ENCODE data around the gene GCNT2.
"Not testable (repeated sequence)": the region's sequence is repeated elsewhere in the genome, so short reads cannot be mapped to it uniquely, and the experiment has no call there.

The GCNT2 gene

DNA sequence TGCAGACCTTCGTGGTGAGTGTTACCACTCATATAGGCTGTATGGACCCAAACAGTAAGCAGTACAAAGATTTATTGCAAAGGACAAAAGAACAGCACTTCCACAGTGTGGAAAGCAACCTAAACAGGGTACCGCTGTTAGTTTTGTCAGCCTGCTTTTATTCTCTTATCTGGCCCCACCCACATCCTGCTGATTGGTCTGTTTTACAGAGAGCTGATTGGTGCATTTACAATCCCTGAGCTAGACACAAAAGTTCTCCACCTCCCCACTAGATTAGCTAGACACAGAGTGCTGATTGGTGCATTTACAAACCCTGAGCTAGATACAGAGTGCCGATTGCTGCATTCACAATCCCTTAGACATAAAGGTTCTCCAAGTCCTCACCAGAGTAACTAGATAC lies 95.1 kb downstream of the GCNT2 start:
- not testable (repeated sequence) for H3K36me3 ChIP-seq (ENCODE audit: control insufficient read depth in 1 of 2, insufficient read depth in 2 of 2, low read length in 2 of 2); H3K27me3 ChIP-seq (ENCODE audit: control insufficient read depth in 1 of 2, insufficient read depth in 2 of 2, low read length in 2 of 2); H3K27ac ChIP-seq (ENCODE audit: low read depth, low read length); H3K4me3 ChIP-seq (ENCODE audit: low read depth in 1 of 2, low read length in 2 of 2); H3K4me1 ChIP-seq (ENCODE audit: control insufficient read depth in 1 of 2, insufficient read depth in 2 of 2, low read length in 2 of 2); H3K9ac ChIP-seq (ENCODE audit: low read depth in 1 of 2, low read length in 2 of 2); H3K9me3 ChIP-seq (ENCODE audit: control insufficient read depth in 1 of 2, low read length in 2 of 2)

DNA sequence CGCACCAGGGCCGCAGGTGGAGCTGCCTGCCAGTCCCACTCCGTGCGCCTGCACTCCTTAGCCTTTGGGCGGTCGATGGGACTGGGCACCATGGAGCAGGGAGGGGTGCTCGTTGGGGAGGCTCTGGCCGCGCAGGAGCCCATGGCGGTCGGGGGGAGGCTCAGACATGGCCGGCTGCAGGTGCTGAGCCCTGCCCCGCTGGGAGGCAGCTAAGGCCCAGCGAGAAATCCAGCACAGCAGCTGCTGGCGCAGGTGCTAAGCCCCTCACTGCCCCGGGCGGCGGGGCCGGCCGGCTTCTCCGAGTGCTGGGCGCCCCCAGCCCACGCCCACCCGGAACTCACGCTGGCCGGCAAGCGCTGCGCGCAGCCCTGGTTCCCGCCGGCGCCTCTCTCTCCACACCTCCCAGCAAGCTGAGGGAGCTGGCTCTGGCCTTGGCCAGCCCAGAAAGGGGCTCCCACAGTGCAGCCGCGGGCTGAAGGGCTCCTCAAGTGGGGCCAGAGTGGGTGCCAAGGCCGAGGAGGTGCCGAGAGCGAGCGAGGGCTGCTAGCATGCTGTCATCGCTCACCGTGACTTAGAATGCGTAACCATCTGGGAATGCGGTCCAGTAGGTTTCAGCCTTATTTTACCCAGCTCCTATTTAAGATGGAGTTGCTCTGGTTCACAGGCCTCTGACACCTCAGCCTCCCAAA lies 96.0 kb downstream of the GCNT2 start:
- Histone ChIP-seq H3K4me1 (ENCODE audit: control insufficient read depth in 1 of 2, insufficient read depth in 2 of 2, low read length in 2 of 2) (no peaks in the 10 kb centered on the region), H3K9ac (ENCODE audit: low read depth in 1 of 2, low read length in 2 of 2) (no peak overlapping the region), H3K27ac (ENCODE audit: low read depth, low read length) (no peak overlapping the region), H3K4me3 (ENCODE audit: low read depth in 1 of 2, low read length in 2 of 2) (no peak overlapping the region), H3K27me3 (ENCODE audit: control insufficient read depth in 1 of 2, insufficient read depth in 2 of 2, low read length in 2 of 2) (no peaks in the 10 kb centered on the region), H3K9me3 (ENCODE audit: control insufficient read depth in 1 of 2, low read length in 2 of 2) (no peaks in the 10 kb centered on the region), H3K36me3 (ENCODE audit: control insufficient read depth in 1 of 2, insufficient read depth in 2 of 2, low read length in 2 of 2) (peaks cover 4 to 11% of the 10 kb centered on the region in 2 donors)

DNA sequence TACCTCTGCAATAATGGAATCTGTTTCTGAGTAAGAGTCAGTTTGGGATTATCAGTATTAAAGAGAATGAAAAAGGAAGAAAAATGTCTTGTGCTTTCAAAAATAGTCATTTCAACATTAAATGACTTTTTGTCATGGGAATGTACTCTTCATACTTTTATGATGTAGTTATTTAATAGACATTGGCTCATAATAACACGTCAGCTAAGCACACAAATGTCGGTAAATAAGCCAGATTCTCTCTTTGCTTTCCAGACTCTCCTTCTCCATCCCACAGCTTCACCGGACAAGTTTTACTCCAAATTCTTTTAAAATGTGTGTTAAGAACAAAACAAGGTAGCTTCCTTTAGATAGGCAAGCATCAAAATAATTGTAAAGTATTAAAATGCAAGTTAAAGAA lies 97.3 kb downstream of the GCNT2 start:
- no peak overlapping the region for H3K4me3 ChIP-seq (ENCODE audit: low read depth in 1 of 2, low read length in 2 of 2)
- H3K27ac ChIP-seq (ENCODE audit: low read depth, low read length) = no peak overlapping the region
- H3K9me3 ChIP-seq (ENCODE audit: control insufficient read depth in 1 of 2, low read length in 2 of 2) = no peaks in the 10 kb centered on the region
- no peaks in the 10 kb centered on the region for H3K27me3 ChIP-seq (ENCODE audit: control insufficient read depth in 1 of 2, insufficient read depth in 2 of 2, low read length in 2 of 2)
- H3K9ac ChIP-seq (ENCODE audit: low read depth in 1 of 2, low read length in 2 of 2) = no peak overlapping the region
- H3K36me3 ChIP-seq (ENCODE audit: control insufficient read depth in 1 of 2, insufficient read depth in 2 of 2, low read length in 2 of 2) = peaks cover 8 to 11% of the 10 kb centered on the region in 2 donors
- H3K4me1 ChIP-seq (ENCODE audit: control insufficient read depth in 1 of 2, insufficient read depth in 2 of 2, low read length in 2 of 2) = no peaks in the 10 kb centered on the region

DNA sequence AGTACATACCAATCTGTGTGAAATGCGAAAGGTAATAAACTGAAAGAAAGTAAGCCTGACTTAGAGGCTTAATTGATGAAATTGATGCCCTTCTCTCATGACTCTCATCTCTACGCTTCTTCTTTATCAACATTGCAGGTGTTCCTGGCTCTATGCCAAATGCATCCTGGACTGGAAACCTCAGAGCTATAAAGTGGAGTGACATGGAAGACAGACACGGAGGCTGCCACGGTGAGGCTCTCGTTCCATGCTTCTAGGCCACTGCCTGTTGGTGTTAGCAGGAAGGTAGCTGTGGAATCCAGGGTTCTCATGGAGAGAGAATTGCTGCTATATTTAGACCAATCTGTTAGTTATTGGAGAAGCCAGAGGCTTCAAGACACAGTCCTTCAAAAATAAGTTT lies 100.1 kb downstream of the GCNT2 start:
- no peak overlapping the region for H3K9ac ChIP-seq (ENCODE audit: low read depth in 1 of 2, low read length in 2 of 2)
- H3K9me3 ChIP-seq (ENCODE audit: control insufficient read depth in 1 of 2, low read length in 2 of 2) = no peaks in the 10 kb centered on the region
- no peaks in the 10 kb centered on the region for H3K4me1 ChIP-seq (ENCODE audit: control insufficient read depth in 1 of 2, insufficient read depth in 2 of 2, low read length in 2 of 2)
- no peak overlapping the region for H3K4me3 ChIP-seq (ENCODE audit: low read depth in 1 of 2, low read length in 2 of 2)
- peaks cover 15 to 16% of the 10 kb centered on the region in 2 donors for H3K36me3 ChIP-seq (ENCODE audit: control insufficient read depth in 1 of 2, insufficient read depth in 2 of 2, low read length in 2 of 2)
- no peaks in the 10 kb centered on the region for H3K27me3 ChIP-seq (ENCODE audit: control insufficient read depth in 1 of 2, insufficient read depth in 2 of 2, low read length in 2 of 2)
- H3K27ac ChIP-seq (ENCODE audit: low read depth, low read length) = no peak overlapping the region

DNA sequence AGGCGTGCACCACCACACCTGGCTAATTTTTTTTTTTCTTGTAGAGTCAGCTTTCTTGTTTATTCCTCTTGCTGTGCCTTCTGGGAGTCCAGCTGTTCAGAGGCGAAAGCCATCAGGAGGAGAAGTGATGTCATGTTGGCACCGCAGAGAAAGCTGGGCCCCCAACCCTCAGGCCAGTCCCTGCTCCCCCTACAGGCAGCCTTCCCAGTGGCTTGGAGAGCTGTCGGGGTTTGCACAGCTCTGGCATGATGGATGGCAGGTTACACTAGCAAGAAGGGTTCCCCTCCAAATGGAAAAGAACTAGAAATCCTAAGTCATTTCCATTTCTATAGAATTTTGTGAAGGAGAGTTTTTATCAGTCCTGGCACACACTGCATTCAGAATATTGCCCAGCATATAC lies 100.7 kb downstream of the GCNT2 start:
- H3K9me3 ChIP-seq (ENCODE audit: control insufficient read depth in 1 of 2, low read length in 2 of 2) = no peaks in the 10 kb centered on the region
- H3K4me1 ChIP-seq (ENCODE audit: control insufficient read depth in 1 of 2, insufficient read depth in 2 of 2, low read length in 2 of 2) = no peaks in the 10 kb centered on the region
- H3K36me3 ChIP-seq (ENCODE audit: control insufficient read depth in 1 of 2, insufficient read depth in 2 of 2, low read length in 2 of 2) = peaks cover 19 to 23% of the 10 kb centered on the region in 2 donors
- no peak overlapping the region for H3K27ac ChIP-seq (ENCODE audit: low read depth, low read length)
- no peaks in the 10 kb centered on the region for H3K27me3 ChIP-seq (ENCODE audit: control insufficient read depth in 1 of 2, insufficient read depth in 2 of 2, low read length in 2 of 2)
- H3K9ac ChIP-seq (ENCODE audit: low read depth in 1 of 2, low read length in 2 of 2) = no peak overlapping the region
- H3K4me3 ChIP-seq (ENCODE audit: low read depth in 1 of 2, low read length in 2 of 2) = no peak overlapping the region

DNA sequence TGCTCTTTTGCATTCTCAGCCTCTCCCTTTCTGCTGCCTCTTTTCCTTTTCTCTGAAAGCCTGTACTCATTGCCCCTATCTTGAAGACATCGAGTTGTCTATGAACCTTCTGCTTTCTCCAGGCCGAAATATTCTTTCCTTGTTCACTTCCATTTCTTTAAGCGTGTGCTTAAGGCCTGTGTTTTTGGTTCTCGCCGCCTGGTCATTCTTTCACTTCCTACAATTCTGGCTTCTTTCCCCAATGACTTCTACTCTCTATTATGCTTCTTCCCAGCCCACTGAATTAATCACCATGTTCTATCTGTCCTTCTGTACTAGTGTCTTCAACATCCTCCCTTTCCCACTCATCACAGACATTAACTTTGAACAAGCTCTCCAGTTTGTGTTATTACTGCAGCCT lies 103.7 kb downstream of the GCNT2 start:
- H3K4me1 ChIP-seq (ENCODE audit: control insufficient read depth in 1 of 2, insufficient read depth in 2 of 2, low read length in 2 of 2) = no peaks in the 10 kb centered on the region
- no peaks in the 10 kb centered on the region for H3K9me3 ChIP-seq (ENCODE audit: control insufficient read depth in 1 of 2, low read length in 2 of 2)
- H3K9ac ChIP-seq (ENCODE audit: low read depth in 1 of 2, low read length in 2 of 2) = no peak overlapping the region
- H3K36me3 ChIP-seq (ENCODE audit: control insufficient read depth in 1 of 2, insufficient read depth in 2 of 2, low read length in 2 of 2) = peaks cover 28 to 31% of the 10 kb centered on the region in 2 donors
- no peak overlapping the region for H3K4me3 ChIP-seq (ENCODE audit: low read depth in 1 of 2, low read length in 2 of 2)
- H3K27me3 ChIP-seq (ENCODE audit: control insufficient read depth in 1 of 2, insufficient read depth in 2 of 2, low read length in 2 of 2) = no peaks in the 10 kb centered on the region
- H3K27ac ChIP-seq (ENCODE audit: low read depth, low read length) = no peak overlapping the region

DNA sequence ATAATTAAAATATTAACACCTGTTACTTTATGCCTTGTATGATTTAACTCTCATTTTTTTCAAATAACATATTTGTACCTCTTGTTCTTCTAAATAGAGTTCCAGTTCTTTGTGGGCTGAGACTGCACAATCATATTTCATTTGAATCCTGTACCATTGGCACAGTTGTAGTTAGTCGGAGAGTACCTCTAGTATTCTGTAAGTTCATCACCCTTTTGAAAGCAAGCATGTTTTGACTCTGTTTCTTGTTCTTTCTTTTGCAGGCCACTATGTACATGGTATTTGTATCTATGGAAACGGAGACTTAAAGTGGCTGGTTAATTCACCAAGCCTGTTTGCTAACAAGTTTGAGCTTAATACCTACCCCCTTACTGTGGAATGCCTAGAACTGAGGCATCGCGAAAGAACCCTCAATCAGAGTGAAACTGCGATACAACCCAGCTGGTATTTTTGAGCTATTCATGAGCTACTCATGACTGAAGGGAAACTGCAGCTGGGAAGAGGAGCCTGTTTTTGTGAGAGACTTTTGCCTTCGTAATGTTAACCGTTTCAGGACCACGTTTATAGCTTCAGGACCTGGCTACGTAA lies 105.1 kb downstream of the GCNT2 start:
- Histone ChIP-seq H3K27ac (ENCODE audit: low read depth, low read length) (no peak overlapping the region), H3K4me1 (ENCODE audit: control insufficient read depth in 1 of 2, insufficient read depth in 2 of 2, low read length in 2 of 2) (no peaks in the 10 kb centered on the region), H3K36me3 (ENCODE audit: control insufficient read depth in 1 of 2, insufficient read depth in 2 of 2, low read length in 2 of 2) (peaks cover 26 to 31% of the 10 kb centered on the region in 2 donors), H3K4me3 (ENCODE audit: low read depth in 1 of 2, low read length in 2 of 2) (no peak overlapping the region), H3K9me3 (ENCODE audit: control insufficient read depth in 1 of 2, low read length in 2 of 2) (no peaks in the 10 kb centered on the region), H3K27me3 (ENCODE audit: control insufficient read depth in 1 of 2, insufficient read depth in 2 of 2, low read length in 2 of 2) (no peaks in the 10 kb centered on the region), H3K9ac (ENCODE audit: low read depth in 1 of 2, low read length in 2 of 2) (no peak overlapping the region)

DNA sequence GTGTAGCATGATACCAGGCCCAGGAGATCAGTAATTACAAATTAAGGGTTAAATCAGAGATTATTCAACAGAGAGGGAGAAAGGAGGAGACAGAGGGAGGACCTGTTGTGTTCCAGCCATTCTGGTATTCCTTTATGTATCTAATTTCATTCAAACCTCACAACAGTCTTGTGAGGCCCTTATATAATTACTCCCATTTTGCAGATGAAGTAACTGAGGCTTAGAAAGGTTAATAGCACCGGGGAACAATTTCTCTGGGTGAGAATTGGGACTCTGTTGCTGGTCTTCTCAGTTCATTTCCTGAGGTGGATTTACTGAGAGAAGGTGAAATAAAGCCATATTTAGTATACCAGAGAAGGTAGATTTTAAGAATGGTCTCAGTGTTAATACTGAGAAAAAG lies 106.6 kb downstream of the GCNT2 start:
- Histone ChIP-seq H3K4me3 (ENCODE audit: low read depth in 1 of 2, low read length in 2 of 2) (no peak overlapping the region), H3K36me3 (ENCODE audit: control insufficient read depth in 1 of 2, insufficient read depth in 2 of 2, low read length in 2 of 2) (peaks cover 16 to 24% of the 10 kb centered on the region in 2 donors), H3K9me3 (ENCODE audit: control insufficient read depth in 1 of 2, low read length in 2 of 2) (no peaks in the 10 kb centered on the region), H3K4me1 (ENCODE audit: control insufficient read depth in 1 of 2, insufficient read depth in 2 of 2, low read length in 2 of 2) (no peaks in the 10 kb centered on the region), H3K27me3 (ENCODE audit: control insufficient read depth in 1 of 2, insufficient read depth in 2 of 2, low read length in 2 of 2) (no peaks in the 10 kb centered on the region), H3K27ac (ENCODE audit: low read depth, low read length) (no peak overlapping the region), H3K9ac (ENCODE audit: low read depth in 1 of 2, low read length in 2 of 2) (no peak overlapping the region)

DNA sequence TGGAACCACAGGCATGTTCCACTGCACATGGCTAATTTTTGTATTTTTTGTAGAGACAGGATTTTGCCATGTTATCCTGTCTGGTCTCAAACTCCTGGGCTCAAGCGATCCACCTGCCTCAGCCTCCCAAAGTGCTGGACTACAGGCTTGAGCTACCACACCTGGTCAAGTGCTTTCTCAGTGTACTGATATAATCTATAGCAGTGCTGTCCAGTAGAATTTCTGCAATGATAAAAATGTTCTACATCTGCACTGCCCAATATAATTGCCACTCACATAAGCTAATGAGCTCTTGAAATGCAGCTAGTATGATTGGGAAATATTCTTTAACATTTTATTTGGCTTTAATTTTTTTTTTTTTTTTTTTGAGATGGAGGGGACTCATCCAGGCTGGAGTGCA lies 109.0 kb downstream of the GCNT2 start:
- no peak overlapping the region for H3K4me3 ChIP-seq (ENCODE audit: low read depth in 1 of 2, low read length in 2 of 2)
- no peaks in the 10 kb centered on the region for H3K4me1 ChIP-seq (ENCODE audit: control insufficient read depth in 1 of 2, insufficient read depth in 2 of 2, low read length in 2 of 2)
- peaks cover 13 to 16% of the 10 kb centered on the region in 2 donors for H3K36me3 ChIP-seq (ENCODE audit: control insufficient read depth in 1 of 2, insufficient read depth in 2 of 2, low read length in 2 of 2)
- no peaks in the 10 kb centered on the region for H3K27me3 ChIP-seq (ENCODE audit: control insufficient read depth in 1 of 2, insufficient read depth in 2 of 2, low read length in 2 of 2)
- H3K9me3 ChIP-seq (ENCODE audit: control insufficient read depth in 1 of 2, low read length in 2 of 2) = no peaks in the 10 kb centered on the region
- no peak overlapping the region for H3K9ac ChIP-seq (ENCODE audit: low read depth in 1 of 2, low read length in 2 of 2)
- H3K27ac ChIP-seq (ENCODE audit: low read depth, low read length) = no peak overlapping the region

DNA sequence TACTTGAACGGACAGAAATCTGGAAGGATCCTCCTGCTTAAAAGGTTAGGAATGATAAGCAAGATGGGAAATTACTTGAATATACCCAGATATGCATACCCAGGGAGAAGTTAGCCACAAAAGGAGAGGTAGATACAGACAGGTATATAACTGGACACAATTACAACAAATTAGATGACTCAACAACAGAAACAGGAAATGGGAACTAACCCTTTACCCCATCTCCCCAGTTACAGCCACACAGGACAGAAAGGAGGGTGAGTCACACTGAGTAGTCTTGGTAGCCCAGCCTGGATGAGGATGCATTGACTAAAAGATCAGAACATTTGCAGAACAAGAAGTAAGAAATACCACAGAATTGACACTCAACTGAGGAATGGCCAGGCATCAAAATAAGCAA lies 112.1 kb downstream of the GCNT2 start:
- peaks cover 0 to 2% of the 10 kb centered on the region in 2 donors for H3K36me3 ChIP-seq (ENCODE audit: control insufficient read depth in 1 of 2, insufficient read depth in 2 of 2, low read length in 2 of 2)
- no peaks in the 10 kb centered on the region for H3K4me1 ChIP-seq (ENCODE audit: control insufficient read depth in 1 of 2, insufficient read depth in 2 of 2, low read length in 2 of 2)
- no peak overlapping the region for H3K27ac ChIP-seq (ENCODE audit: low read depth, low read length)
- no peaks in the 10 kb centered on the region for H3K27me3 ChIP-seq (ENCODE audit: control insufficient read depth in 1 of 2, insufficient read depth in 2 of 2, low read length in 2 of 2)
- no peak overlapping the region for H3K4me3 ChIP-seq (ENCODE audit: low read depth in 1 of 2, low read length in 2 of 2)
- no peak overlapping the region for H3K9ac ChIP-seq (ENCODE audit: low read depth in 1 of 2, low read length in 2 of 2)
- H3K9me3 ChIP-seq (ENCODE audit: control insufficient read depth in 1 of 2, low read length in 2 of 2) = no peaks in the 10 kb centered on the region
